H9 (cell line): ENCODE results near the gene ELMOD3. TPM values are rescaled to one million over a fixed set of nuclear protein-coding genes. Genes with fewer than 3 reads are reported as not detected.
A peak's percentile ranks its signal among the peaks of the same experiment; 100 is the strongest.

ENCODE experiments used
- DNase-seq: peaks from one replicate; pipeline ENCODE4 v3.0.0-alpha.2; 2017
- H2AFZ ChIP-seq: one replicate; pipeline ENCODE4 v1.6.1; 2013; ENCODE audit warnings: mild to moderate bottlenecking, low read length, control low read depth, moderate library complexity
- H2AK5ac ChIP-seq: 2 replicates; pipeline ENCODE4 v1.6.1; 2013; ENCODE audit warnings: low read length, control low read depth, mixed read lengths; ENCODE audit not compliant: insufficient read length
- H2BK120ac ChIP-seq: one replicate; pipeline ENCODE4 v1.6.1; 2013; ENCODE audit warnings: low read depth, mild to moderate bottlenecking, low read length, control low read depth, inconsistent platforms; ENCODE audit not compliant: poor library complexity, severe bottlenecking
- H2BK12ac ChIP-seq: 2 replicates; pipeline ENCODE4 v1.6.1; 2013; ENCODE audit warnings: low read length, control low read depth, mixed read lengths, low read depth; ENCODE audit not compliant: insufficient read length
- H2BK15ac ChIP-seq: 2 replicates; pipeline ENCODE4 v1.6.1; 2013; ENCODE audit warnings: low read depth, low read length, control low read depth
- H2BK20ac ChIP-seq: one replicate; pipeline ENCODE4 v1.6.1; 2013; ENCODE audit warnings: low read depth, mild to moderate bottlenecking, low read length, control low read depth, inconsistent platforms; ENCODE audit not compliant: poor library complexity, severe bottlenecking
- H2BK5ac ChIP-seq: 2 replicates; pipeline ENCODE4 v1.6.1; 2013; ENCODE audit warnings: low read length, control low read depth, mixed read lengths; ENCODE audit not compliant: insufficient read length
- H3K14ac ChIP-seq: 2 replicates; pipeline ENCODE4 v1.6.1; 2013; ENCODE audit warnings: low read length, control low read depth; ENCODE audit not compliant: insufficient read depth
- H3K18ac ChIP-seq: 2 replicates; pipeline ENCODE4 v1.6.1; 2013; ENCODE audit warnings: low read depth, mild to moderate bottlenecking, mixed read lengths, low read length, control low read depth; ENCODE audit not compliant: insufficient read length
- H3K23ac ChIP-seq: 2 replicates; pipeline ENCODE4 v1.6.1; 2013; ENCODE audit warnings: low read length, control low read depth, mixed read lengths, low read depth; ENCODE audit not compliant: insufficient read length
- H3K23me2 ChIP-seq: 2 replicates; pipeline ENCODE4 v1.6.1; 2013; ENCODE audit warnings: low read depth, mild to moderate bottlenecking, mixed read lengths, low read length, control low read depth; ENCODE audit not compliant: insufficient read length, poor library complexity, severe bottlenecking
- H3K27ac ChIP-seq: 2 replicates; pipeline ENCODE4 v1.5.1; 2013; ENCODE audit warnings: low read length, control low read depth, mixed read lengths, low read depth; ENCODE audit not compliant: insufficient read length
- H3K27me3 ChIP-seq: 2 replicates; pipeline ENCODE4 v1.6.1; 2013; ENCODE audit warnings: low read length, control low read depth, inconsistent platforms; ENCODE audit not compliant: insufficient read depth
- H3K4ac ChIP-seq: 2 replicates; pipeline ENCODE4 v1.6.1; 2013; ENCODE audit warnings: low read depth, mild to moderate bottlenecking, control low read depth, inconsistent platforms, low read length, moderate library complexity
- H3K4me1 ChIP-seq: 2 replicates; pipeline ENCODE4 v1.6.1; 2013; ENCODE audit warnings: low read length, control low read depth, inconsistent platforms; ENCODE audit not compliant: insufficient read depth
- H3K4me2 ChIP-seq: 2 replicates; pipeline ENCODE4 v1.6.1; 2013; ENCODE audit warnings: low read length, control low read depth, mixed read lengths; ENCODE audit not compliant: insufficient read length, insufficient read depth
- H3K56ac ChIP-seq: 2 replicates; pipeline ENCODE4 v1.6.1; 2013; ENCODE audit warnings: low read depth, mild to moderate bottlenecking, mixed read lengths, low read length, control low read depth; ENCODE audit not compliant: insufficient read length
- H3K79me1 ChIP-seq: 2 replicates; pipeline ENCODE4 v1.6.1; 2013; ENCODE audit warnings: low read depth, mild to moderate bottlenecking, moderate library complexity, low read length, control low read depth, inconsistent platforms; ENCODE audit not compliant: insufficient read depth, poor library complexity, severe bottlenecking
- H3K79me2 ChIP-seq: 2 replicates; pipeline ENCODE4 v1.6.1; 2013; ENCODE audit warnings: low read length, control low read depth, inconsistent platforms; ENCODE audit not compliant: insufficient read depth
- H3K9ac ChIP-seq: 2 replicates; pipeline ENCODE4 v1.6.1; 2013; ENCODE audit warnings: low read length, control low read depth, mixed read lengths; ENCODE audit not compliant: insufficient read length; ENCODE audit errors: extremely low read depth
- H3K9me3 ChIP-seq: one replicate; pipeline ENCODE4 v1.6.1; 2013; ENCODE audit warnings: low read depth, low read length, inconsistent platforms; ENCODE audit not compliant: control insufficient read depth
- H3T11ph ChIP-seq: one replicate; pipeline ENCODE4 v1.6.1; 2013; ENCODE audit warnings: mild to moderate bottlenecking, low read length, control low read depth, inconsistent platforms
- H4K20me1 ChIP-seq: one replicate; pipeline ENCODE4 v1.6.1; 2013; ENCODE audit not compliant: control insufficient read depth, insufficient read length, insufficient read depth
- H4K5ac ChIP-seq: 2 replicates; pipeline ENCODE4 v1.6.1; 2013; ENCODE audit warnings: low read depth, mild to moderate bottlenecking, mixed read lengths, low read length, control low read depth; ENCODE audit not compliant: insufficient read length
- H4K8ac ChIP-seq: replicated peaks from 2 replicates; pipeline ENCODE4 v1.6.1; 2013; ENCODE audit warnings: low read length, control low read depth, mixed read lengths, low read depth; ENCODE audit not compliant: insufficient read length
- H4K91ac ChIP-seq: 2 replicates; pipeline ENCODE4 v1.6.1; 2013; ENCODE audit warnings: low read depth, mild to moderate bottlenecking, moderate library complexity, mixed read lengths, low read length, control low read depth; ENCODE audit not compliant: insufficient read length
- H3K27ac Mint-ChIP-seq, 3 experiments: 2 replicates in 2 of 3; 3 replicates in 1 of 3; pipeline ENCODE4 v1.8.0; 2020 to 2021; ENCODE audit warnings: mixed read lengths in 3 of 3, mild to moderate bottlenecking in 1 of 3, moderate library complexity in 1 of 3
- H3K27me3 Mint-ChIP-seq: 2 replicates; pipeline ENCODE4 v1.8.0; 2021; ENCODE audit warnings: low read depth, mild to moderate bottlenecking, moderate library complexity, mixed read lengths
- H3K36me3 Mint-ChIP-seq, 3 experiments: 2 replicates in 2 of 3; 3 replicates in 1 of 3; pipeline ENCODE4 v1.8.0; 2020 to 2021; ENCODE audit warnings: low read depth in 3 of 3, mixed read lengths in 3 of 3; ENCODE audit not compliant: insufficient read depth in 1 of 3
- H3K4me1 Mint-ChIP-seq, 2 experiments: 2 replicates each; pipeline ENCODE4 v1.8.0; 2020; ENCODE audit warnings: mixed read lengths in 2 of 2
- H3K4me3 Mint-ChIP-seq, 2 experiments: 2 replicates in 1 of 2; 3 replicates in 1 of 2; pipeline ENCODE4 v1.8.0; 2020 to 2021; ENCODE audit warnings: mild to moderate bottlenecking in 2 of 2, mixed read lengths in 2 of 2, moderate library complexity in 1 of 2
- H3K9me3 Mint-ChIP-seq, 2 experiments: 2 replicates in 1 of 2; 3 replicates in 1 of 2; pipeline ENCODE4 v1.8.0; 2020; ENCODE audit warnings: mild to moderate bottlenecking in 2 of 2, mixed read lengths in 2 of 2, moderate library complexity in 1 of 2
- WGBS: extraction: QIAGEN DNeasy Blood & Tissue Kit; methylation state at CpG from one replicate; pipeline ENCODE4 v1.1.7; 2013; ENCODE audit warnings: missing lambda C conversion rate, low lambda C conversion rate, mixed read lengths; ENCODE audit not compliant: insufficient read length; ENCODE audit errors: extremely low coverage; 5-methylcytosine and 5-hydroxymethylcytosine counted together
- total RNA-seq: library from RNA; stranded (reverse); gene quantifications from 2 replicates; pipeline ENCODE4 v1.2.1, GENCODE V29; 2021
- TF ChIP-seq, protein P1 (sequence below): fragments of 200-600 bp; sonication (generic); conservative IDR thresholded peaks from 3 replicates; pipeline ENCODE4 v1.8.0; 2021; ENCODE audit warnings: antibody characterized with exemption, mild to moderate bottlenecking

The ELMOD3 gene
- total RNA-seq, 1 experiment from 2014 or later: 7.6 TPM

DNA sequence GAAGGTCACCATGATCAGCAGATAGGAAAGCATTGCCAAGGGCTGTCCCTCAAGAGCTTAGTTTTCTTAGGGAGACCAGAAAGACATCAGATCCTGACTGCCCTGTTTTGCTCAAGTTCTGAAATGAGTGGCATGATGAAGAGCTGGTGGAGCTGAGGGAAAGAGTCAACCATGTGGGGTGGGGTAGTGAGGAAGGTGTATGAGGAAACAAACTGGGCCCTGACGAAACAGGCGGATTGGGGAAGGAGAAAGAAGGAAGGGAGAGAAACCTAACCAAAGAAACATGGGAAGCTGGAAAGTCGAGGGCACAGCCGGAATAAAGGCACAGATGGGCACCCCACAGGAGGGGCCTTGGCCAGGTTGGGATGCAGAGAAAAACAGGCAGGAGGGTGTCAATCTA, 34.8 kb upstream of the ELMOD3 start:
- Histone ChIP-seq H3K56ac (no peak overlapping the region), H3K18ac (no peak overlapping the region), H2BK5ac (no peak overlapping the region), H3K79me1 (peaks cover 2% of the 10 kb centered on the region), H3K4me2 (no peak overlapping the region), H3K14ac (no peak overlapping the region), H2AK5ac (no peak overlapping the region), H3K27me3 (no peaks in the 10 kb centered on the region), H3K27ac (no peak overlapping the region), H4K91ac (no peak overlapping the region), H3K9me3 (no peaks in the 10 kb centered on the region), H2BK15ac (no peak overlapping the region), H3K9ac (no peak overlapping the region), H2BK12ac (no peak overlapping the region), H3K79me2 (no peaks in the 10 kb centered on the region), H2AFZ (no peak overlapping the region), H3K23me2 (no peaks in the 10 kb centered on the region), H4K8ac (no peak overlapping the region), H4K5ac (no peak overlapping the region), H3T11ph (no peak overlapping the region), H2BK120ac (no peak overlapping the region), H4K20me1 (no peaks in the 10 kb centered on the region), H3K4me1 (no peaks in the 10 kb centered on the region), H2BK20ac (no peak overlapping the region), H3K23ac (no peak overlapping the region), H3K4ac (no peak overlapping the region)
- no peak overlapping the region for H3K4me3 Mint-ChIP-seq
- H3K9me3 Mint-ChIP-seq: no peaks in the 10 kb centered on the region
- peaks cover 38 to 71% (median 67%) of the 10 kb centered on the region in 3 experiments; a peak in 6 of 7 replicates for H3K36me3 Mint-ChIP-seq
- H3K27me3 Mint-ChIP-seq: no peaks in the 10 kb centered on the region; the same call in 1 of the 2 replicates
- peaks cover 0 to 1% of the 10 kb centered on the region in 2 experiments; a peak in 1 of 4 replicates for H3K4me1 Mint-ChIP-seq
- no CpG with 5 or more reads among the region's 4 CpGs for WGBS
- TF ChIP-seq, protein P1, sequence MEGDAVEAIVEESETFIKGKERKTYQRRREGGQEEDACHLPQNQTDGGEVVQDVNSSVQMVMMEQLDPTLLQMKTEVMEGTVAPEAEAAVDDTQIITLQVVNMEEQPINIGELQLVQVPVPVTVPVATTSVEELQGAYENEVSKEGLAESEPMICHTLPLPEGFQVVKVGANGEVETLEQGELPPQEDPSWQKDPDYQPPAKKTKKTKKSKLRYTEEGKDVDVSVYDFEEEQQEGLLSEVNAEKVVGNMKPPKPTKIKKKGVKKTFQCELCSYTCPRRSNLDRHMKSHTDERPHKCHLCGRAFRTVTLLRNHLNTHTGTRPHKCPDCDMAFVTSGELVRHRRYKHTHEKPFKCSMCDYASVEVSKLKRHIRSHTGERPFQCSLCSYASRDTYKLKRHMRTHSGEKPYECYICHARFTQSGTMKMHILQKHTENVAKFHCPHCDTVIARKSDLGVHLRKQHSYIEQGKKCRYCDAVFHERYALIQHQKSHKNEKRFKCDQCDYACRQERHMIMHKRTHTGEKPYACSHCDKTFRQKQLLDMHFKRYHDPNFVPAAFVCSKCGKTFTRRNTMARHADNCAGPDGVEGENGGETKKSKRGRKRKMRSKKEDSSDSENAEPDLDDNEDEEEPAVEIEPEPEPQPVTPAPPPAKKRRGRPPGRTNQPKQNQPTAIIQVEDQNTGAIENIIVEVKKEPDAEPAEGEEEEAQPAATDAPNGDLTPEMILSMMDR: no peak
- no peak for DNase-seq
- peak overlapping the region in 1 of 3 experiments; percentile 0; a peak in 1 of 7 replicates for H3K27ac Mint-ChIP-seq
